UCSD-AML1 (cell line): ENCODE data around the gene RHBDD3.

Source experiments
- DNase-seq: peaks from one replicate; lab custom pipeline; 2025; ENCODE audit not compliant: unreplicated experiment; lab: John Stamatoyannopoulos, UW

RHBDD3 gene

DNA sequence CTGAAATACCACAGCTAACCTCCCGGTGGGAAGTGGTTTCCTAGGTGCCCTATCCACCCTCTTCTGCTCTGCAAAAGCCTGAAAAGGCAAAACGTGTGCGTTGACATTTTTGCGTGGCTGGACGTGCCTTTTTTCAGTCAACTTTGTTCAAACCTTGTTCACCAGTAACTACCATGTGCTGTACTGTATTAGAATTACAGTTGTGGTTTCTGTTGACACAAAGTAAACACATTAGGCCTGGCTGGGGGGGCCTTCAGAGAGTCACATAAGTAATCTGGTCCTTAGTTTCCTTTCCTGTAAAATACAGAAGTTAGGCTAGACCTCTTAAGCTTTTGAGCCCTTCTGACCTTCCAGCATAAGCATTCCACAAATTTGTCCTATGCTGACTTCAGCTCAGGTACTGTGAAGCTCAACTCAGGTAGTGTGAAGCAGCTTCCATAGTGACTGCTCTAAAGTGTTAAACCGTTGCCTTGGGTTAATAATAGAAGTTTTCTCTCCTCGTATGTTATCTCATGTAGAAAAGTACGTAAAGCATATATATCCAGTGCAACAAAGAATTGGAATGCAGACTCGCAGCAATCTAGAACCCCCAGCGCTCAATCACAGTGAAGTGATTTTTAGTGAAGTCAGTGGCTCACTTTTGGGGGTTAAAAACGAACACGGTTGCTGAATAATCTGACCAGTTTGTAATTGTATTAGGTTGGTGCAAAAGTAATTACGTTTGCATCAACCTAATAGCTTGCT, 2.1 kb upstream of the RHBDD3 start:
- no peak for DNase-seq

DNA sequence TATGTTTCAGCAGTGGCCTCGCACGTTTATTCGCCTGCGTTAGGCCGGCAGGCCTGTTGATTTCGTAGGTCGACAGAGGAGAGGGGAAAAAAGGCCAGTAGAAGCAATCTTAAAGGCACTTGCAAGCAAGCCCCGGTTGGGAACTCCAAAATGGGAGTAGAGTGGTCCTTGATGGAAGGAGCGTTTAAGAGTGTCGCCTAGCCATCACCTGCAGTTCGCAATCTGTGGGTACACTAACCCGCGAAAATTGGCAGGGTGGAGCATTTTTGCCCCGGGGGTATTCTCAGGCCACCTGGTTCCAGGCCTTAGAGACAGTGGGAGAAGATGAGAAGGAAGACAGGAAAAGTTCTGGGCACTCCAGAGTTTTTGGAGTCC, 1.4 kb upstream of the RHBDD3 start:
- DNase-seq = no peak

DNA sequence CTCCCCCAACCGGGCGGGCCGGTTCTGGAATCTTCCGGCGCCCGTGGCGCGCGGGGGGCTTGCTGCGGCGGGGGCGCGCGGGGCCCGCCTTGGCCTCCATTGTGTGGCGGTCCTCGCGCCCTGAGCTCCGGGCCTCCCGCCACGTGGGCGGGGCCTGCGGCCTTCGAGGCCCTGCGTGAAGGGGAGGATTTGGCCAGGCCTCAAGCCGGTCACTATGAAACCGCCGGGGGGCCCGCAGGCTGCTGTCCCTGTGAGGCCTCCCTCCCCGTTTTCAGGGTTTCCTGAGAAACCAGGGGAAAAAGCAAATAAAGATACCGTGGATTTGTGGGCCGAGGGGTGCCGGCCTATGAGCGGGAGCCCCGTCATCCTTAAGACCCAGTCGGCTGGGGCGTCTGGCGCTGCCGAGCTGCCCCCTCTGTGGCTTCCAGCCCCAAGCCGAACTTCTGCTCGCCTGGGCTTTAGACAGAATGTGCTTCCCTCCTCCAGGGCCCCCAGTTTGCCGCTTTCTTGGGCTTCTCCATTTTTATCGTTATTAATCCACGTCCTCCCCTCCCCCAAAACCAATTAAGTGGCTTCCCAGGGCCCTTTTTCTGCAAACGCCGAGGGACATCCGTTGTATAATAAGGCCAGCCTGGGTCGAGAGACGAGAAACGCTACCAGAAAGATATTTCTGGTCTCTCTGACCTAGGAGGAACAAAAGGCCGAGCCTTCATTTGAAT, 889 bp upstream of the RHBDD3 start:
- peak; percentile 61 for DNase-seq

DNA sequence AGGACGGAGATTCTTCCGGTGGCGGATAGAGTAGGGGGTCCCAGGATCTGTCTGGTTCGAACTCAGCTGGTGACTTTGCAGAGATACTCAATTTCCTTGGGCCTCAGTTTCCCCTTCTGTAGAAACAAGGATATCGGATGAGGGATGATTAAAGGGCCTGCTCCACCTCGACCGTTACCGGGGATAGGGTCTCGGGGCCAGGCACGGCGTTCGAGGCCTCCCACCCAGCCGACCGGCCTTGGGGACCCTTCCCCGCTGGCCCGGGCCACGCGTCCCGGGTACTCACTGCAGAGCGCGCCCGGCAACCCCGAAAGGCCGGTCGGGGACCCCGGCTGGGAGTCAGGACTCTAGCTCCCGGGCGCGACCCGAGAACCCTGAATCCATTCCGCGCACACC, 321 bp downstream of the RHBDD3 start:
- DNase-seq = no peak

DNA sequence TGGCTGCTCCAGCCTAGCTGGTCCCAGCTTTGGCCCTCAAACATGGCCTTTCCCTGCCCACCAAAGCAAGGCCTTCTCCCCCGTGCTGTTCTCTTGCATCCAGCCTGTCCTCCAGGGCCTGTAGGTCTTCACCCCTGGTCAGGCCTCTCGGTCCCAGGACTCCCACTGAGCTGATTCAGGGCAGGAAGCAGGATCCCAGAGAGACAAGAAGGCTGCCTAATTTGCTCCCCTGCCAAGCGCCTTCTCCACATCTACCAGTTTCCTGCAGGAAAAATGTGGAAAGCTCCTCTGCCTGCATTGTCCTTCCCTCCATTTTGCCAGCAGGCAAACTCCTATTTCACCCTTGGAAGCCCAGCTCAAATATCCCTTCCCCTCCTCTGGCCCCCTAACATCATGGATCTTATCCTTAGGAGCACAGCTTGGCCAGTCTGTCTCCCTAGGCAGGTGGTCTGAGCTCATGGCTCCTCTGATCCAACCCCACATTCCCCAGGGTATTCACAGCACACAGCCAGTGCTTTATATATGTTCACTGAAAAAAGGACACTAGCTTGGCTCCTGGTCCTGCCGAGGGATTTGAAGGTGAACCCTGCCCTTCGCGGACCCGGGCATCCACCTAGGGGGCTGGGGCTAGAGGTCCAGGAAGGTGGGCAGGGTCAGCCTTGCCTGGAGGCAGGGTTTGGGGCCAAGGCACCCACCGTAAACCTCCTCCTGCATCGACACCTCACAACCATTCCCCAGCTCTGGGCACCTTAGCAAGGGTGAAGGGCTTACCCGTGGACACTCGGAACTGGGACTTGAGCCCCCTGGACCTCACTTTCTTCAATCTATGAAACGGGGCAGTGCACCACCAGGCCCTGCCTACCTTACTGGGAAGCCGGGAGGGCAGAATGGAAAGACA, 968 bp downstream of the RHBDD3 start:
- DNase-seq = no peak

DNA sequence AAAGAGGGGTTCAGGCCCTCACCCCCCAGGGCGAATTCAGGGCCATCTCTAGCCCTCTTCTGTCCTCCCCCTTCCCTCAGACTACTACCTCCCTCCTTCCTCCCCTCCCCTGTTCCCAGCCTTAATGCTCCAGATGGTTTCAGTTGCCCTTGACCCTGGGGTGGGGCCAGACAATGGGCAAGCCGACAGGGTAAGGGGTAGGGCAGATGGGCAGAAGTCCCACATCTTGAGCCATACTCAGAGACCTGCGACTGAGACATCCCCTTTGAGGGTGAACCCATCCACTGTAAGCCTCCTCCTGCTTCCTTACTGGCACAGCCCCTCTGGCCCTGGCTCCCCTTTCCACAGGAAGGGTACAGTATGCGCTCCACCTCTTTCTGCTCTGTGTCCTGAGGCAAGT, 1.9 kb downstream of the RHBDD3 start:
- no peak for DNase-seq

DNA sequence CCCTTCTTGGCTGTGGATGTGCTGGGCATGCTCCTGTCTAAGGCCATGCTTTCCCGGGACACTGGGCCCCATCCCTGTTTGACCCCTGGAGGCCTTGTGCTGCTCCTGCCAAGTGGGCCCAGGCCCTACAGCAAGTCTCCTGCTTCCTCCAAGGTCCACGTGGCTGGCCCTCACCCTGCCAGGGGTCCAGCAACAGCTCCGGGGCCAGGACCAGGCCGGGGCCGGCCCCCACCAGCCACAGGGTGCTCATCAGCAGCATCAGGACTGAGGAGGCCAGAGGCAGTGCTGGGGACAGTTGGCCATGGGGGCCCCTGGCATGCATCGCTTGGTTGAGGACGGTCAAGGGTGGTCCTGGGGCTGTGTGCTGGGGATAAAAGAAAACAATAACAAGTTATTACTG, 2.5 kb downstream of the RHBDD3 start:
- DNase-seq = no peak

DNA sequence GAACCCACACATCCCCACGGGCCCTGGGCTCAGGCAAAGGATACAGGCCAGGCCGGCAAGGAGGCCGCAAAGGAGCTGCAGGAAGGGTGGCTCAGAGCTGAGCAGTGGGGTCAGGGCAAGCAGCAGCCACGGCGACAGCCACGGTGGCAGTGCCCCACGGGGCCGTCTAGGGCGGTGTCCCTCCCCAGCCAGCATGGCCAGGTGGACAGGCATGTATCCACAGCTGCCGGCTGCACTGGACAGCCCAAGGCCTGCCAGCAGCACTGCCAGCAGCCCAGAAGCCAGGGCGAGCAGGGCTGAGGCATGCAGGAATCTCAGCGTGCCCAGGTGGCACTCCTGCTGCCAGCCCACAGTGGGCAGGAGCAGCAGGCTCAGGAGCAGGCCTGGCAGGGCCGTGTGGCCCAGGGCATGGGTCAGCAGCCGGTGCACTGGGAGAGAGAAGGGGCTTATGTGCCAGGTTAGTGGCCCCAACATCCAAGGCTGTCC, 3.9 kb downstream of the RHBDD3 start:
- no peak for DNase-seq

DNA sequence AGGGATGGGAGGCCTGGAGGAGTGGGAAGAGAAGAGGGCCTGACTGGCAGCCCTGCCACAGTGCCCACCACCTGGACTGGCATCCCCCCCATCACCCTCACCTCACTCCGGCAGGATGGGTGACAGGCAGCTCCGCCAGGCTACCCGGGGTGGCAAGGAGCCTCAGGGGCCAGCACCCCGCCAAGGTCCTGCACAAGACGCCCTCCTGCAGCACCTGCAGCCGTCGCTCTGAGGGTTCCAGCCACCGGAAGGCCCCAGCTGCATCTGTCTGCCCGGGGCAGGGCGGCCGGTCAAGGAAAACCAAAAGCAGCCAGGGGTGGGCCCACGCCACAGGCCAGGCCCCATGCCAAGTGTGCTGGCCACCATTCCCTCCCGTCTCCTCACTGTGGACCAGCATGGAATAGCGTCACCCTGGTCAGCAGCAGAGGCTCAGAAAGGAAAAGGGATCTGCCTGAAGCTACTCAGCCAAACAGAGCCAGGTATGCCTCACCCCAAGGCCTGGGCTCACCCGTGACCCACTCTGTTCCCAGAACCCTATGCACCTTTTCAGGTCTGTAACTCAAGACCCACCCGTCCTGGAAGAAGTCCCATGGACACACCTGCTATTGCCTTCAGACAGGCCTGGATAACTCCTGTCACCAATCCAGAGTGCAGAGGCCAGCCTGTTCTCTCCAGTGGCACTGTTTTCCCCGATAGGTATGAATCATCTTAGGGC, 7.0 kb downstream of the RHBDD3 start:
- DNase-seq = no peak

DNA sequence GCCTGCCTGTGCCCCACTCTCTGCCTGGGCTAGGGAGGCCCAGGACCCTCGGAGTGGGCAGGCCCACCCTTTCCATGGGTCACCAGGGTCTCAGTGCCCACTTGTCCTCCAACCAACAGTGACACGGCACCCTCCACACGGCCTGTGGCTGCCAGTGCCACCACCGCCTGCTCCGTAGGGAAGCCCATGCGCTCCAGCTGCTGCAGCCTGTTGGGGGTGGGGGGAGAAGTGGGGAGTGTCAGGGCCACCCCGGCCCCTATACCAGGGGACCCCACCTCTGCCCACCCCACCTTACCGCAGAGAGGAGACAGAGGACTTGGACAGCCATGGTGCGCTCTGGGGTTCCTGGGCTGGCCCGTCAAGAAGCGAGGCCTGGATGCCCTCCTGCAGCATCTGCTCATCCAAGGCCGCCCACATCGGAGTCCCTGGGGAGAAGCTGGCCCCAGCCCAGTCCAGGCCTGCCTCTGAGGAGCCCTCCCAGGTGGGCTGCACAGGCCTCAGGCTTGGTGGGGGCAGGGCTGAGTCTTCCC, 7.7 kb downstream of the RHBDD3 start:
- no peak for DNase-seq

DNA sequence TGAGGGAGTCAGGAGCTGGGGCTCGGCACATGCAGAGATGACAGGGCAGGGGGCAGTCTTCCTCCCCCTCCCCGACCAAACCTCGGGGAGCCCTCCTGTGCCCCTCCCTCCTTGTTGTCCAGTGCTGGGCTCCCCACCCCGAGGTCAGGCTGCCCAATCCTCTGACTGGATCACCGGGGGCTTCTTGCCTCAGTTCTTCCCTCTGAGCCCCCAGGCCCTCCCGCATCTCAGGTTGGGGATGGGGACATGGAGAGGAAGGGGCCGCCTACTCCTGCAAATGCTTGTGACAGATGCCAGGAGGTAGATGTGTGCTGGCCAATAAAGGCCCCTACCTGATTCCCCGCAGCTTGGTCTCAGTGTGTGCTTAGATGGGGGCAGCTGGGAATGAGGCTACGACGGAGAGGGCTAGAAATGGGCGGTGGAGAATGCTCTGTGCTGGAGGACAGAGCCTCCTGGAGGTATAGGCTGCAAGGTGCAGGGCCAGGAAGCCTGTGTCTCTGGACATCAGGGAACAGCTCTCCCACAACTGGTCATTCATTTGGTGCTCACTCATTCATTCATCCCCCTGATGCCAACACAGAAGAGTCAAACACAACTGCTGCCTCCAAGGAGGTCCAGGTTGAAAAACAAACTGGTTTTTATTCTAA, 8.4 kb downstream of the RHBDD3 start:
- no peak for DNase-seq

DNA sequence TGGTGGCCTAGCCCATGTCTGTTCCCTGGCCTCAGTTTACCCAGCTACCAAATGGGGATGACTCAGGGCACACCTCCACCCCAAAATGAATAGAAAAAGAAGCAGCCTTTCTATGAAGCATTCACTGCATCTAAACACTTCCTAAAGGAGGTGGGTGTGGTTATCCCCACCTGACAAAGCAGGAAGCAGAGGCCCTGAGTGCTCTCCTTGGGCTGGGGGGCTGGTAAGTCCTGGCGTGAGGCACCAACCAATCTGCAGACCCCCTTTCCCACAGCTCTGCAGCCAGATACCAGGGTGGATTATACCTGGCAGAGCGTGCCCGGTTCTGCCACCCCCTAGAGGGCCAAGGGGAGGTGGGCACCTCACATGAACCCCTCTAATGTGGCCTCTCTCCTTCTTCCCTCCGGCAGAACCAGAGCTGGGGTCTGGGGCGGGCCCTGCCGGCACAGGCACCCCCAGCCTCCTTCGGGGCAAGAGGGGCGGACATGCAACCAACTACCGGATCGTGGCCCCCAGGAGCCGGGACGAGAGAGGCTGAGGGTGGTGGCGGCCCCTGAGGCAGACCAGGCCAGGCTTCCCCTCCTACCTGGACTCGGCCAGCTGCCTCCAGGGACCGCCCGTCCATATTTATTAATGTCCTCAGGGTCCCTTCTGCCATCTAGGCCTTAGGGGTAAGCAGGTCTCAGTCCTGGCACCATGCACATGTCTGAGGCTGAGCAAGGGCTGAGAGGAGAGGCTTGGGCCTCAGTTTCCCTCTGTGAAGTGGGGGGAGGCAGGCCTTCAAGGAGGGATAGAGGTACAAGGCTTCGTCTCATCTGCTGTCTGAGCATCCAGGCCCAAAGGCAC, 9.2 kb downstream of the RHBDD3 start:
- DNase-seq = no peak

DNA sequence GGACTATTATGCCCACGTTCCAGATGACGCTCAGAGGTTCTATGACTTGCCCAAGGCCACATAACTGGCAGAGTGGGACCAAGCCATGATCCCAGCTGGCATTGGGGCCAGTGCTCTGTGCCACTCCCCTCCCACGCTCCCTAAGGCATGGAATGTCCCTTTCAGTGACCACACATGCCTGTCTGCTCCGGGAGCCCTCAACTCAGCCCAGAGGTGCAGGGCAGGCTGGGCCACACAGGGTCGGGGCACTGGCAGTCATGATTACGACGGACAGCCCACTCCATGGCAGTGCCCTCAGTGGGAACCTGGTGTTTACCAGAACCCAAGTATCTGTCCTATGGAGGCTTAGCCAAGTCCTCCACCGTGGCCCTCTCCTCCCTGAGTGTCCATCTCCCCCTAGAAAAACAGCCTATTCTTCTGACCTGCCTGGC, 10.0 kb downstream of the RHBDD3 start:
- no peak for DNase-seq

DNA sequence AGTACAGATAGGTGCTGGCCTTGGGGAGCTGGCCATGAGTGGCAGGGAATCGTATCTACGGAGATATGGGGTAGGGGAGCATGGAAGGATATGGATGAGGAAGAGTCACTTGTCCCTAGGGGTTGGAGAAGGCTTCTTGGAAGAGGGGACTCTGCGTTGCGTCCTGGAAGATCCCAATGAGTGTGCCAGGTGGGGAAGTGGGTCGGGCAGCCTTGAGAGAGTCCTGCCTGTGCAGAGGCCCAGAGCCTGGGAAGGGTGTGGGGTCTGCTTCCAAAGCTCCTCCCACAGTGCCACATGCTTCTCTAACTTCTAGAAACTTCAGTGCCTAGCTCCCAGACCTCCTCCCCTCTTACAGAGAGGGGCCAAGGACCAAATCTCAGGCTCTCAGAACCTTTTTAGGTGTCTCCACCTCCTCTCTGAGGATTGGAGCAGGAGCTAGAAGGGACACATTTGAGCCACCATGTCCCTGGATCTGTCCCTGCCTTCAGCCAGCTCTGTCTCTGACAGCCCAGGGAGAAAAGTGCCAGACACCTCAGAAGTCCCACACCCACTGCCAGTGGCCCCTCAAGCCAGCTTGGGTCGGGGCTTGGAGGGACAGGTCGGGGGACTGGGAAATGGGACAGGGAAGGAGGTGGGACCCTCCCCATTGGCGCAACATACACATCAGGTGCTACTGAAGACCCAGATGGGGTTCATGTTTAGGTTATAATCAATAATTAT, 11.0 kb downstream of the RHBDD3 start:
- no peak for DNase-seq

DNA sequence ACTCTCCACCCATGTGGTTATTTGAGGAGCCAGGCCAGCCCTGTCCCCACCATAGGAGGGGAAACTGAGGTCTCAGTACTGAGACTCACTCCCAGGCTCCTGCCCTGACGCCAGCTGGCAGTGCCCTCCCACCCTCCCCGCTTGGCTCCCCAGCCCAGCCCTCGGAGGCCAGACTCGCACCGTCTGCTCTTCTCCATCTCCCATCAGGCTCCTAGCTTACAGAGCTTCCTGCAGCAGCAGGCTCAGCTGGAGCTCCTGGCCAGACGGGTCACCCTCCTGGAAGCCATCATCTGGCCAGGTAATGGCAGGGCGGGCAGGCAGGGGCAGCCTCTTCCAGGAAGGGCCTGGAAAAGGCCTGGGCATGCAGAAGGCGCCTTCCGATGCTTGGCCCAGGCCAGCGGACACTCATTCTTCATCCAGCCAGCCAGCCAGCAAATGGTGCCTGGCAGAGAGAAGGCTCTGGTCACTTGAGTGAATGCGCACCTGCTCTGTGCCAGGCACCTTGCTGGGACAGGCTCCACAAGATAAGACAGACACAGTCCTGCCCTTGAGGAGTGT, 12.6 kb downstream of the RHBDD3 start:
- DNase-seq = no peak

DNA sequence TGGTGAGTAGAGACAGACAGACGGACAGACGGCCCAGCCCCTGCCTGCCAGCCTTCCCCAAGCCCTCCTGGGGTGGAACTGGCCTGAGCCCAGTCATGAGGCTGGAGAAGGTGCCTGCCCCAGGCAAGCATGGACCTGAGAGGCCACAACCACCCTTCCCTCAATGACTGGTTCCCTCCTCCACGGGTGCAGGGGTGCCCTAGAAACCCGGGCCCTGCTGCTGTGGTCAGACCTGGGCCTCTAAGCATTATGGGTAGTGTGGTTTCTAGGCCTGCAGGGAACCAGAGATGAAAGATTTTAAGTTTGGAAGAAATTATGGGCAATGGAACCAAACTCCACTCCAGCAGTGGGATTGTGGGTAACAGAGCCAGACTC, 13.5 kb downstream of the RHBDD3 start:
- DNase-seq = no peak

DNA sequence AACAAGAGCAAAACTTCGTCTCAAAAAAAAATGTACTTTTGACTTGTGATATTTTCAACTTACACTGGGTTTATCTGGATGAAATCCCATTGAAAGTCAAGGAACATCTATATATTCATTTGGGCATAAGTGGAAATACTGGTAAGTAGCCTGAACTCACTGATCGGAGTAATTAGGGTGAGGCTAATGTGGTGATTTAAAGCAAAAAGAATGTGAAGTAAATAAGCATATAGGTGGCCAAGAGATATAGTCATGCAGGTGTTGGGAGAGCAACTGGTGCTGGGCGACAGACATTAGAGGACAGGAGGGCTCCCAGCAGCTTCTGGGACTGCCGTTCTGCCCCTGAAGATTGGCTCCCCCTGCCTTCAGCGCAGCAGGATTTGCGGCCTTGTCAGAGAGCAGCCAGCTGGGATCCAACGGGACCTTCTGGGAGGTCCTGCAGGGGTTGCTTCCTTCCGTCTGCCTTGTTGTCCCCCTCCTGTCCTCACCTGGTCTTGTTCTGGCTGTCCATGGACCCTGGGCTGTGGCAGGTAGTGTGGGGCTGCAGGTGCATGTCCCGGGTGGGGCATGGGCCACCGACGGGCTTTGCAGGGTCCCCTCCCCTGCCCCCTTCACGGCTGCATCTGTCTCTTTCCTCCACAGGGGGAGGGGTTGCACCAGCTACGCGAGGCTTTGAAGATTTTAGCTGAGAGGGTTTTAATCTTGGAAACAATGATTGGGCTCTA, 14.1 kb downstream of the RHBDD3 start:
- no peak for DNase-seq
